ENCODE measurements around the gene TBCA. TPM values are rescaled to one million over a fixed set of nuclear protein-coding genes. Genes with fewer than 3 reads are reported as not detected.

The TBCA gene
- total RNA-seq: 175 and 193 TPM in 2 replicates

GRCh38 chr5:77775790-77776553 lies at the start of gene TBCA:
TSS of gene TBCA (minus strand) at chr5:77776339. CDS start at chr5:77776257, 82 bp downstream.

Other genes with a start within 250 kb of the TBCA start
- not detected in 2 replicates for gene OTP, start 137.6 kb downstream of the TBCA start, total RNA-seq

Data from pericardium fibroblast (primary cell).